HAP-1 (cell line): Measurements from ENCODE around the gene IL12B.

Experiments
- DNase-seq, 2 experiments: peaks; one replicate each; pipeline ENCODE4 v3.0.0-alpha.2; 2016 to 2020; ENCODE audit warnings: low spot score in 2 of 2
- H3K27me3 ChIP-seq: fragments of 250-450 bp; sonication (Bioruptor Pico); 2 replicates; pipeline ENCODE4 v1.5.1; 2020; ENCODE audit warnings: low read depth, mild to moderate bottlenecking, moderate library complexity
- H3K36me3 ChIP-seq: fragments of 250-450 bp; sonication (Bioruptor Pico); replicated peaks from 2 replicates; pipeline ENCODE4 v1.5.1; 2020; ENCODE audit warnings: mild to moderate bottlenecking
- H3K4me1 ChIP-seq: fragments of 250-450 bp; sonication (Bioruptor Pico); 2 replicates; pipeline ENCODE4 v1.5.1; 2020; ENCODE audit warnings: mild to moderate bottlenecking
- H3K4me3 ChIP-seq: fragments of 250-450 bp; sonication (Bioruptor Pico); 2 replicates; pipeline ENCODE4 v1.5.1; 2020; ENCODE audit warnings: mild to moderate bottlenecking, moderate library complexity
- H3K9me3 ChIP-seq: fragments of 250-450 bp; sonication (Bioruptor Pico); 2 replicates; pipeline ENCODE4 v1.5.1; 2020; ENCODE audit warnings: mild to moderate bottlenecking, moderate library complexity
- in situ Hi-C: fragments of 300-500 bp; cut with MboI; formaldehyde crosslinking; loops from 3 replicates; pipeline ENCODE4 v1.14.3; 2020; ENCODE audit warnings: low sequenced_read_pairs, inconsistent platforms, mixed read lengths

Gene IL12B

GRCh38 chr5:159341906-159342310 is 11.6 kb upstream of the IL12B start:
- in situ Hi-C loops = no loop called here
- Histone ChIP-seq H3K4me1 (no peaks in the 10 kb centered on the region), H3K9me3 (no peaks in the 10 kb centered on the region; the same call in 1 of the 2 replicates), H3K4me3 (no peak overlapping the region), H3K27me3 (no peaks in the 10 kb centered on the region), H3K36me3 (no peaks in the 10 kb centered on the region)
- peak; percentile 27 to 51 for DNase-seq

- Histone ChIP-seq H3K27me3 (no peaks in the 10 kb centered on the region), H3K4me1 (no peaks in the 10 kb centered on the region), H3K36me3 (no peaks in the 10 kb centered on the region), H3K4me3 (no peak overlapping the region), H3K9me3 (no peaks in the 10 kb centered on the region; the same call in 1 of the 2 replicates)
- no peak for DNase-seq
- in situ Hi-C loops = no loop called here
Observed at GRCh38 chr5:159341145-159341544, 10.9 kb upstream of the IL12B start.

GRCh38 chr5:159340511-159340910 is 10.2 kb upstream of the IL12B start:
- in situ Hi-C loops = no loop called here
- Histone ChIP-seq H3K9me3 (no peaks in the 10 kb centered on the region; the same call in 1 of the 2 replicates), H3K4me3 (no peak overlapping the region), H3K27me3 (no peaks in the 10 kb centered on the region), H3K36me3 (no peaks in the 10 kb centered on the region), H3K4me1 (no peaks in the 10 kb centered on the region)
- no peak for DNase-seq

GRCh38 chr5:159339460-159339859 is 9.2 kb upstream of the IL12B start:
- in situ Hi-C loops = no loop called here
- Histone ChIP-seq H3K4me3 (no peak overlapping the region), H3K9me3 (no peaks in the 10 kb centered on the region; the same call in 1 of the 2 replicates), H3K27me3 (no peaks in the 10 kb centered on the region), H3K36me3 (no peaks in the 10 kb centered on the region), H3K4me1 (no peaks in the 10 kb centered on the region)
- no peak for DNase-seq

- Histone ChIP-seq H3K36me3 (no peaks in the 10 kb centered on the region), H3K9me3 (no peaks in the 10 kb centered on the region; the same call in 1 of the 2 replicates), H3K4me1 (no peaks in the 10 kb centered on the region), H3K27me3 (no peaks in the 10 kb centered on the region), H3K4me3 (no peak overlapping the region)
- in situ Hi-C loops = no loop called here
- no peak for DNase-seq
Observed at GRCh38 chr5:159338118-159338517, 7.8 kb upstream of the IL12B start.

- in situ Hi-C loops = no loop called here
- Histone ChIP-seq H3K4me3 (no peak overlapping the region), H3K27me3 (no peaks in the 10 kb centered on the region), H3K9me3 (no peaks in the 10 kb centered on the region), H3K4me1 (no peaks in the 10 kb centered on the region), H3K36me3 (no peaks in the 10 kb centered on the region)
- no peak for DNase-seq
Observed at GRCh38 chr5:159337016-159337955, 7.0 kb upstream of the IL12B start.

GRCh38 chr5:159336586-159336985 is 6.3 kb upstream of the IL12B start:
- Histone ChIP-seq H3K36me3 (no peaks in the 10 kb centered on the region), H3K4me1 (peaks cover 3% of the 10 kb centered on the region; the same call in 1 of the 2 replicates), H3K4me3 (no peak overlapping the region), H3K9me3 (no peaks in the 10 kb centered on the region), H3K27me3 (no peaks in the 10 kb centered on the region)
- no peak for DNase-seq
- in situ Hi-C loops = no loop called here

DNA sequence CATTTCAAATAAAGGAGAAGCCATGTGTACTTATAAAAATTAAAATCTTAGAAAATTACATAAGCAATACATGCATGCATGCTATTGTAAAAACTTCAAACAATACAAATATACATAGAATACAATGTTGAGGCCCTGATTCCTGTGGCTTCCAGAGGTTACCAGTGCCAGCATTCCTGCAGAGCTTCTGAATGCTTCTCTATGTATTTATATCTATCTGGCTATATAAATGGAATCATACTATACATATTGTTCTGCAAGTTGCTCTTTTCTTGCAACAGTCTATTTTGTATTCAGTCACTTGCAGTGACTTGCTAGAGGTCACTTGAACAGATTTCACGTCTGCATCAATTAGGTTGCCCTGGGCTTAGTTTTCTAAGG is 3.2 kb upstream of the IL12B start:
- Histone ChIP-seq H3K4me3 (no peak overlapping the region), H3K36me3 (no peaks in the 10 kb centered on the region), H3K4me1 (peaks cover 3% of the 10 kb centered on the region; the same call in 1 of the 2 replicates), H3K9me3 (no peaks in the 10 kb centered on the region), H3K27me3 (peaks cover 6% of the 10 kb centered on the region; the same call in 1 of the 2 replicates)
- no peak for DNase-seq
- in situ Hi-C loops = no loop called here

GRCh38 chr5:159332800-159333544 is 2.7 kb upstream of the IL12B start:
- no peak for DNase-seq
- in situ Hi-C loops = no loop called here
- Histone ChIP-seq H3K9me3 (no peaks in the 10 kb centered on the region), H3K27me3 (peaks cover 9% of the 10 kb centered on the region; the same call in 1 of the 2 replicates), H3K4me3 (no peak overlapping the region), H3K36me3 (no peaks in the 10 kb centered on the region), H3K4me1 (peaks cover 3% of the 10 kb centered on the region; the same call in 1 of the 2 replicates)

DNA sequence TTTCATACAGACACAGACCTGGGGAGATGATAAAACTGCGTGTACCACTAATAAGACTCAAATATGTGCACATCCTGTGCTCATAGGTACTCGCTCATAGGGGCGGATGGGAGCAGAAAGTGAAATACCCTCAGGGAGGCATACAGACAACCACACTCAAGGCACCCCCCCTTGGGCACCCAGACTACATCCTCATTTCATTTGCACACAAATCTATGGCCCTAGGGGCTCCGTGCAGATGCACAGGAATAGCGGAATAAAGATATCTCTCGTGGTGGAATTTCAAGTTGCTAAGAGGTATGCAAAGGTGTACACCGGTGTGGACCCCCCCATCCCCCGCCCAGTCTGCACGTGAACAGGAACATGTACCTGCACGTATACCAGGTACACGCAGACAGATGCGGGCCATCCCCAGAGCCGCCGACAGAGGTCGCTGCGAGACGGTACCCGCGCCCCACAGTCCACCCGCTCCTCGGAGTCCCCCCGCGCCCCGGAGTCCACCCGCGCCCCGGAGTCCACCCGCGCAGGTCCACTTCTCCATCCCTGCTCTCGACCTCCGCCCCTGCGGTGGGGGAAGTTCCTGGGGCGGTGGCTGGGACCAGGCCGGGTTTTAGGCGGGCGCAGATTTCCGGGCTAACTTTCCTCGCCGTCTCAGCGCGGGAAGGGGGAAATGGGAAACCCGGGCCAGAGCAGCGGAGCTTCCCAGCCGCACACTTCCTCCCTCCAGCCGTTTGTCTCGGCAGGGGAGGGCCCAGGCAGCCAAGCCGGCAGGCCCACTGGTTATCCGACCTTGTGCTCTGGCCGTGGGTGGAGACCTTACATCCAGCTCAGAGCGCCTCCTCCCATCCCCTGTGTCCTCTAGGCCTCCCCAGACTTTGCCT is 1.0 kb upstream of the IL12B start:
- peak overlapping the region; percentile 50 for H3K4me3 ChIP-seq
- peak; percentile 34 to 83 for DNase-seq
- peaks cover 21% of the 10 kb centered on the region; the same call in 1 of the 2 replicates for H3K27me3 ChIP-seq
- in situ Hi-C loops = no loop called here
- no peaks in the 10 kb centered on the region for H3K36me3 ChIP-seq
- peaks cover 3% of the 10 kb centered on the region; the same call in 1 of the 2 replicates for H3K4me1 ChIP-seq
- no peaks in the 10 kb centered on the region for H3K9me3 ChIP-seq

GRCh38 chr5:159324986-159325385 is 5.3 kb downstream of the IL12B start:
- Histone ChIP-seq H3K27me3 (peaks cover 15% of the 10 kb centered on the region; the same call in 1 of the 2 replicates), H3K36me3 (no peaks in the 10 kb centered on the region), H3K4me1 (no peaks in the 10 kb centered on the region), H3K9me3 (no peaks in the 10 kb centered on the region), H3K4me3 (no peak overlapping the region)
- in situ Hi-C loops = no loop called here
- no peak for DNase-seq

DNA sequence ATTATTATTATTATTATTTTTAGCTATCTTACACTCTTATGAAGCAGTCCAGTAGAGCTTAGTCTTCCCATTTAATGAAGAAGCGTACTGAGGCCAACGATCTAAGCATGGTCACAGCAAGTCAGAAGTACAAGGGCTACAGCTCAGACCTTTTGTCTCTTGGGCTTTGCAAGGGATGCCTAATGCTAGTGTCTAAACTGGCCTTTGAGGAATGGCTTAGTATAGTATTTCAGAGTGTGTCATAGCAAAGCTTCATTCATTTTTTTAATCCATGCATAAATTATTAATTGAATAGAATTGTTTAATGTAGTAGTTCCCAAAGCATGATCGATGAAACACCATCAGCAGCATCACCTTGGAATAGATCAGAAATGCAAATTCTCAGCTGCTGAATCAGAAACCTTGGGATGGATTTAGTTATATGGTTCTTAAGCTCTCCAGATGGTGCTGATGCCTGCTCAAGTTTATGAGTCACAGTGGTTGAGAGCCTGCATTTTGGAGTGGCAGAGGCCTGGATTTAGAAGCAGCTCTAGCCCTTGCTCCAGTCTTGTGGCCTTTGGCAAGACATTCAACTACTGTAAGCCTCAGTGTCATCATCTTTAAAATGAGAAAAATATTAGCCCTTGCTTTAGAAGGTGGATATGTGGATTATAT is 6.1 kb downstream of the IL12B start:
- Histone ChIP-seq H3K27me3 (peaks cover 15% of the 10 kb centered on the region; the same call in 1 of the 2 replicates), H3K36me3 (no peaks in the 10 kb centered on the region), H3K4me3 (no peak overlapping the region), H3K4me1 (no peaks in the 10 kb centered on the region), H3K9me3 (no peaks in the 10 kb centered on the region)
- DNase-seq = no peak
- in situ Hi-C loops = no loop called here

DNA sequence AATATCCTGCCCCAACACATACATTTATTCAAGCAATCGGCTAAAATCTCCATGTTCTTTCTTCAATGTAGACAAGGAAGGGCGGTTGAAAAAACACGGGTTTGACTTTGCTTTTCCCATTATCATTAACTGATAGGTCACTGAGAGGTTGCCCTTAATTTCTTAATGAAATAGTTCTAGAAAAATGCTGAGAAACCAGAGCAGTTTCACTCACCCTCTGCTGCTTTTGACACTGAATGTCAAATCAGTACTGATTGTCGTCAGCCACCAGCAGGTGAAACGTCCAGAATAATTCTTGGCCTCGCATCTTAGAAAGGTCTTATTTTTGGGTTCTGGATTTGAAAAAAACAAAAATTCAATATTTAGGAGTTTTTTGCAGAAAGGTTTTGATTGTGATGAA is 8.1 kb downstream of the IL12B start:
- in situ Hi-C loops = no loop called here
- H3K27me3 ChIP-seq = peaks cover 6% of the 10 kb centered on the region; the same call in 1 of the 2 replicates
- H3K4me3 ChIP-seq = no peak overlapping the region

More for the DNA sequence above, 8.1 kb downstream of the IL12B start:
- H3K36me3 ChIP-seq = no peaks in the 10 kb centered on the region
- H3K9me3 ChIP-seq = no peaks in the 10 kb centered on the region
- DNase-seq = no peak
- no peaks in the 10 kb centered on the region for H3K4me1 ChIP-seq
